Smooth muscle cell of the brain vasculature (primary cell): ENCODE measurements around the gene GPR107.

ENCODE experiments used
- DNase-seq: peaks from one replicate; pipeline ENCODE4 v3.0.0-alpha.2; 2012; ENCODE audit warnings: low read depth, low spot score

The GPR107 gene

GRCh38 chr9:130159915-130160670, 106.4 kb downstream of the GPR107 start:
- no peak for DNase-seq

- DNase-seq, result no peak
These were observed 107.3 kb downstream of the GPR107 start for GRCh38 chr9:130160862-130161470.

GRCh38 chr9:130165579-130165978, 111.9 kb downstream of the GPR107 start:
- no peak for DNase-seq

- DNase-seq, result no peak
These were observed 112.7 kb downstream of the GPR107 start for GRCh38 chr9:130166399-130166798.

- DNase-seq, result no peak
These were observed 114.2 kb downstream of the GPR107 start for GRCh38 chr9:130167927-130168326.

GRCh38 chr9:130171226-130172148, 117.8 kb downstream of the GPR107 start:
- no peak for DNase-seq

GRCh38 chr9:130172161-130172857, 118.6 kb downstream of the GPR107 start, which contains the start of gene NCS1:
TSS of gene NCS1 (plus strand) at chr9:130172404. CDS start at chr9:130172664, 260 bp downstream.
- no peak for DNase-seq

- DNase-seq, result no peak
These were observed 119.4 kb downstream of the GPR107 start for GRCh38 chr9:130172858-130173665.

- DNase-seq, result no peak
These were observed 119.9 kb downstream of the GPR107 start for GRCh38 chr9:130173666-130173983.

- no peak for DNase-seq
These were observed 120.3 kb downstream of the GPR107 start for GRCh38 chr9:130174025-130174424.

GRCh38 chr9:130174920-130175321, 121.2 kb downstream of the GPR107 start:
- DNase-seq, result no peak

GRCh38 chr9:130175355-130175754, 121.6 kb downstream of the GPR107 start:
- DNase-seq, result no peak

- no peak for DNase-seq
These were observed 123.1 kb downstream of the GPR107 start for GRCh38 chr9:130176760-130177159.

GRCh38 chr9:130177898-130178805, 124.4 kb downstream of the GPR107 start:
- no peak for DNase-seq

GRCh38 chr9:130179331-130179907, 125.7 kb downstream of the GPR107 start:
- DNase-seq, result no peak

GRCh38 chr9:130180516-130180915, 126.8 kb downstream of the GPR107 start:
- DNase-seq, result no peak

- DNase-seq, result no peak
These were observed 128.1 kb downstream of the GPR107 start for GRCh38 chr9:130181678-130182380.

GRCh38 chr9:130182381-130182909, 128.7 kb downstream of the GPR107 start:
- DNase-seq, result no peak
